Motor neuron (in vitro differentiated cells): Measurements from ENCODE around the gene PEX12. TPM values are rescaled to one million over a fixed set of nuclear protein-coding genes. Genes with fewer than 3 reads are reported as not detected.

ENCODE experiments used
- total RNA-seq, 8 experiments: library from RNA; unstranded; fragments of 300-600 nt; gene quantifications; 2 replicates each; pipeline versions ENCODE4 v1.2.3 to v1.2.4, GENCODE V29; 2022

Gene PEX12
- total RNA-seq, 8 experiments from 2014 or later: 3.9 to 13.0 (median 6.8) TPM

Other genes starting within 250 kb of the PEX12 start
- 10 to 100 TPM in 1 of 8 experiments, 1 to 10 TPM in 5, under 1 TPM in 1, not detected in 1; 0.93 to 12.8 (median 3.6) TPM for gene SLFN11, start 204.9 kb downstream of the PEX12 start, total RNA-seq
- gene SLFN12, start 146.1 kb downstream of the PEX12 start, total RNA-seq: 10 to 100 TPM in 1 of 8 experiments, 1 to 10 TPM in 2, under 1 TPM in 4, not detected in 1; 0.05 to 11.6 (median 0.72) TPM
- 1 to 10 TPM in 2 of 8 experiments, under 1 TPM in 5, not detected in 1; under 0.01 to 3.7 (median 0.56) TPM for gene SLFN13, start 129.8 kb downstream of the PEX12 start, total RNA-seq
- under 1 TPM in 4 of 8 experiments, not detected in 4; 0.10 to 0.57 (median 0.19) TPM for gene SLFN12L, start 40.9 kb downstream of the PEX12 start, total RNA-seq
- under 1 TPM in 5 of 8 experiments, not detected in 3; 0.08 to 0.45 (median 0.10) TPM for gene SLFN14, start 17.8 kb downstream of the PEX12 start, total RNA-seq
- 100 to 1,000 TPM in 5 of 8 experiments, 10 to 100 TPM in 3; 63.8 to 204 (median 126) TPM for gene AP2B1, start 8.8 kb upstream of the PEX12 start, total RNA-seq
- 10 to 100 TPM in 5 of 8 experiments, 1 to 10 TPM in 2, under 1 TPM in 1; 0.61 to 33.6 (median 10.7) TPM for gene RASL10B, start 153.1 kb upstream of the PEX12 start, total RNA-seq
- 1 to 10 TPM in 1 of 8 experiments, under 1 TPM in 5, not detected in 2; 0.08 to 1.8 (median 0.22) TPM for gene GAS2L2, start 174.7 kb upstream of the PEX12 start, total RNA-seq
- under 1 TPM in 6 of 8 experiments, not detected in 2; 0.33 to 0.85 (median 0.63) TPM for gene C17orf50, start 182.3 kb upstream of the PEX12 start, total RNA-seq
- 10 to 100 TPM in 1 of 8 experiments, 1 to 10 TPM in 1, under 1 TPM in 3, not detected in 3; 0.09 to 11.1 (median 0.32) TPM for gene MMP28, start 217.1 kb upstream of the PEX12 start, total RNA-seq
- gene TAF15, start 230.9 kb upstream of the PEX12 start, total RNA-seq: 100 to 1,000 TPM in 2 of 8 experiments, 10 to 100 TPM in 6; 40.6 to 190 (median 53.7) TPM